Upper lobe of left lung (tissue), 6 donors: Measurements from ENCODE around the gene TMED6. TPM values are rescaled to one million over a fixed set of nuclear protein-coding genes. Genes with fewer than 3 reads are reported as not detected.

Experiments
- ATAC-seq, 2 donors: fragments of 200-7000 bp; cut with Tn5 transposase; one replicate each; pipeline ENCODE4 v1.9.1; 2022; ENCODE audit warnings: mild to moderate bottlenecking in 2 of 2, moderate library complexity in 2 of 2; ENCODE audit not compliant: low FRiP score in 2 of 2
- DNase-seq, 2 donors: peaks; one replicate each; pipeline ENCODE4 v3.0.0-alpha.2; 2019 to 2020
- H3K27ac ChIP-seq, 4 donors: fragments of 200-600 bp; sonication (generic); one replicate each; pipeline ENCODE4 v1.5.1; 2016 to 2019
- H3K27me3 ChIP-seq, 4 donors: fragments of 200-600 bp; sonication (generic); one replicate each; pipeline ENCODE4 v1.5.1; 2017 to 2019
- H3K36me3 ChIP-seq, 4 donors: fragments of 200-600 bp; sonication (generic); one replicate each; pipeline ENCODE4 v1.5.1; 2016 to 2019
- H3K4me1 ChIP-seq, 4 donors: fragments of 200-600 bp; sonication (generic); one replicate each; pipeline ENCODE4 v1.5.1; 2018 to 2019
- H3K4me3 ChIP-seq, 4 donors: fragments of 200-600 bp; sonication (generic); one replicate each; pipeline ENCODE4 v1.5.1; 2017 to 2019; ENCODE audit warnings: mild to moderate bottlenecking in 2 of 4, moderate library complexity in 1 of 4
- H3K9me3 ChIP-seq, 4 donors: fragments of 200-600 bp; sonication (generic); one replicate each; pipeline ENCODE4 v1.5.1; 2018 to 2019
- EP300 ChIP-seq, 4 donors: sonication (generic); formaldehyde crosslinking; IDR thresholded peaks; one replicate each; pipeline ENCODE4 v1.5.1; 2017; ENCODE audit warnings: antibody characterized with exemption in 4 of 4, control low read depth in 2 of 4
- POLR2A ChIP-seq, 4 donors: fragments of 450-650 bp; IDR thresholded peaks; one replicate each; pipeline ENCODE4 v1.5.1; 2016 to 2017; ENCODE audit warnings: antibody characterized with exemption in 4 of 4, mild to moderate bottlenecking in 2 of 4
- POLR2AphosphoS5 ChIP-seq, 2 donors: sonication (generic); formaldehyde crosslinking; IDR thresholded peaks; one replicate each; pipeline ENCODE4 v1.5.1; 2017; ENCODE audit warnings: antibody characterized with exemption in 2 of 2
- WGBS, 2 donors: methylation state at CpG; one replicate each; pipeline ENCODE4 v1.1.5; 2017 to 2018; 5-methylcytosine and 5-hydroxymethylcytosine counted together
- total RNA-seq, 6 donors: library from RNA; depleted of rRNA in 4 of 6; stranded (reverse); fragments of >200 nt in 4 of 6; gene quantifications; one replicate each; pipeline versions ENCODE4 v1.1.0 to v1.2.1, GENCODE V29; 2016 to 2021
- TF ChIP-seq, protein P1 (sequence below), 6 experiments: fragments of 450-650 bp in 4 of 6; fragments of 200-600 bp in 2 of 6; sonication (generic) in 2 of 6; IDR thresholded peaks; one replicate each; pipeline ENCODE4 v1.5.1; 2016 to 2019; ENCODE audit warnings: antibody characterized with exemption in 6 of 6
- donor health status: DM: no; HTN: no; CAD: no; lungs with moderate emphysema.
- donor health status: DM: no; HTN: yes; CAD: no; lungs with severe emphysema.

TMED6 gene
- total RNA-seq, 6 donors from 2014 or later: 0.43 to 2.6 (median 1.1) TPM; not detected in 2

DNA sequence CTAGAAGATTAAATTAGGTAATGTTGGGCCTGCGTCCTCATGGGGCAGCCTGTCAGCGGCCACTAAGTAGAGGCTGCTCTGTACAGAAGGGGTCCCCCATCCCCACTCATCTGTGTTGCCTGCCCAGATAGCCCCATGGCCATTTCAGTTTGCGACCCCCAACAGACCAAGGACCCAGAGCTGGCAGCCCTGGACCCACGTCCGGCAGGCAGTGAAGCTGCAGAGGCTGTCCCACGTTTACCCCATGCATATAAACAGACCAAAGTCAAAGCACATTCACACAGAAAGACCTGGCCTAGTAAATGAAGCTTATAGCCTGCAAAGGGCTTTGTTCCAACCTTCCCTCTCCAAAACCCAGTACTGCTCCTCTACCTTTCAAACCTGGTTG is 25.8 kb downstream of the TMED6 start:
- ATAC-seq: no peak
- no peak overlapping the region for H3K27ac ChIP-seq
- peaks cover 19 to 56% (median 25%) of the 10 kb centered on the region in 4 donors for H3K4me1 ChIP-seq
- WGBS, 2 donors: 89 to 90% methylated on average over 6 of the region's 6 CpGs
- H3K36me3 ChIP-seq: peaks cover 26 to 72% (median 50%) of the 10 kb centered on the region in 4 donors
- TF ChIP-seq POLR2A (IDR thresholded peaks at IDR 0.05): no peak
- TF ChIP-seq, protein P1, sequence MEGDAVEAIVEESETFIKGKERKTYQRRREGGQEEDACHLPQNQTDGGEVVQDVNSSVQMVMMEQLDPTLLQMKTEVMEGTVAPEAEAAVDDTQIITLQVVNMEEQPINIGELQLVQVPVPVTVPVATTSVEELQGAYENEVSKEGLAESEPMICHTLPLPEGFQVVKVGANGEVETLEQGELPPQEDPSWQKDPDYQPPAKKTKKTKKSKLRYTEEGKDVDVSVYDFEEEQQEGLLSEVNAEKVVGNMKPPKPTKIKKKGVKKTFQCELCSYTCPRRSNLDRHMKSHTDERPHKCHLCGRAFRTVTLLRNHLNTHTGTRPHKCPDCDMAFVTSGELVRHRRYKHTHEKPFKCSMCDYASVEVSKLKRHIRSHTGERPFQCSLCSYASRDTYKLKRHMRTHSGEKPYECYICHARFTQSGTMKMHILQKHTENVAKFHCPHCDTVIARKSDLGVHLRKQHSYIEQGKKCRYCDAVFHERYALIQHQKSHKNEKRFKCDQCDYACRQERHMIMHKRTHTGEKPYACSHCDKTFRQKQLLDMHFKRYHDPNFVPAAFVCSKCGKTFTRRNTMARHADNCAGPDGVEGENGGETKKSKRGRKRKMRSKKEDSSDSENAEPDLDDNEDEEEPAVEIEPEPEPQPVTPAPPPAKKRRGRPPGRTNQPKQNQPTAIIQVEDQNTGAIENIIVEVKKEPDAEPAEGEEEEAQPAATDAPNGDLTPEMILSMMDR (IDR thresholded peaks at IDR 0.05): no peak
- no peak for TF ChIP-seq POLR2AphosphoS5 (IDR thresholded peaks at IDR 0.05)
- no peak for TF ChIP-seq EP300 (IDR thresholded peaks at IDR 0.05)
- H3K27me3 ChIP-seq: no peaks in the 10 kb centered on the region
- no peaks in the 10 kb centered on the region for H3K9me3 ChIP-seq
- DNase-seq: no peak
- no peak overlapping the region for H3K4me3 ChIP-seq

DNA sequence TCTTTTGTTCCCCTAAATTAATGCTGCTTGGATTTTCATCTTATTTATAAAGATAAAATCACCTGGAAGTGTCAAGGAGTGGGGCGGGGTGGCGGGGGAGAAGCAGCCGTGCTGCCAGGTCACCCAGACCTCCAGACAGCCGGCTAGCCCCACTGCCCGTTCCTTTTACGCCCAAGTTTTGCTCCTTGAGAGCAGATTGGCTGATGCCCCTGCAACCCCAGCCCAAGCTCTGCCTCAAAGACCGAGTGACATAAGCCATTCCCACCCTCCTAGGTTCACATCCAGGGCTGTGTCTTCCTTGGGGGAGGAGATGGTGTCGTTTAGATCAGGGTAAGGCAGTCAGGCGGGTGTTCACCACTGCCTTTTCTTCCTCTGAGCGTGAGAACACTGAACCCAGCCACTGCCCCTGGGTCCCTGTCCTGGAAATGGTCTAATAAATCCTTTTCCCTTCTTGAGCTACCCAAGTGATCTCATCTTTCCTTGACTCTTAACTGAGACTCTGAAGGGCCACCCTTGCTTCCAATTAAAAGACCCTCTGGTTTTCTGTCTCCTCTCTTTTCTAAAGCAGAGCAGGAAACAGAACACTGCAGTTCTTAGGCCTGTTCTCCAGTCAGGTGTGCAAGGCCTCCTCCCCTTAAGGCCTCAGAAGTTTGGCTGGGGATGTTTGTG is 26.9 kb downstream of the TMED6 start:
- Histone ChIP-seq H3K9me3 (no peaks in the 10 kb centered on the region), H3K27me3 (no peaks in the 10 kb centered on the region), H3K27ac (no peak overlapping the region), H3K36me3 (peaks cover 37 to 83% (median 61%) of the 10 kb centered on the region in 4 donors), H3K4me3 (no peak overlapping the region), H3K4me1 (peaks cover 18 to 52% (median 24%) of the 10 kb centered on the region in 4 donors)
- DNase-seq: no peak
- TF ChIP-seq, protein P1 (IDR thresholded peaks at IDR 0.05): no peak
- TF ChIP-seq POLR2A (IDR thresholded peaks at IDR 0.05) (no peak), EP300 (IDR thresholded peaks at IDR 0.05) (no peak), POLR2AphosphoS5 (IDR thresholded peaks at IDR 0.05) (no peak)
- no peak for ATAC-seq
- 76 to 81% methylated on average over 10 of the region's 10 CpGs for WGBS, 2 donors

DNA sequence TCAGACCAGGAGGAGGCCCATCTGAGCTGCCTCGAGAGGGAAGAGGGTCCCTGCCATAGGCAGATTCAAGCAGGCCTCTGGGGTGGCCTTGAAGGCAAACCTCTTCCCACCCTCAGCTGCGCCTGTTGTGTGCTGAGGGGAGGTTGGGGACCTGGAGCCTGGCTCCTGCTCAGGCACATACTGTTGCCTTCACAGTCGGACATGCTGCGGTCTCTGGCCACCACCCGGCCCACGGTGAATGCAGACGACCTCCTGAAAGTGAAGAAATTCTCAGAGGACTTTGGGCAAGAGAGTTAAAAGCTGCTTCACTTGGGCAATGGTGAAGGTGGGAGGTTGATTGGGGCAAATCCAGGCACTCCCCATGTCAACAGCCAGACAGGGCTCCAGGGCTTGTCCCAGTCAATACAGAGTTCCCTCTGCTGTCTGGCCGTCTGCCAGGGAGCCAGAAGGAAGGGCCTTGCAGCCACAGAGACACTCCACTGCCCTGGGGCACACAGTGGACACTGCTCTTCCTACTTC is 27.5 kb downstream of the TMED6 start:
- no peak for TF ChIP-seq POLR2AphosphoS5 (IDR thresholded peaks at IDR 0.05)
- no peak for TF ChIP-seq EP300 (IDR thresholded peaks at IDR 0.05)
- TF ChIP-seq, protein P1 (IDR thresholded peaks at IDR 0.05): no peak
- no peak for TF ChIP-seq POLR2A (IDR thresholded peaks at IDR 0.05)
- 79 to 81% methylated on average over 8 of the region's 8 CpGs for WGBS, 2 donors
- peaks cover 43 to 90% (median 67%) of the 10 kb centered on the region in 4 donors for H3K36me3 ChIP-seq
- DNase-seq (peak in 1 of 2 donors; percentile 50), ATAC-seq (peak in 1 of 2 donors; percentile 68)
- H3K4me3 ChIP-seq: no peak overlapping the region
- no peaks in the 10 kb centered on the region for H3K9me3 ChIP-seq
- peaks cover 12 to 45% (median 18%) of the 10 kb centered on the region in 4 donors for H3K4me1 ChIP-seq
- no peak overlapping the region for H3K27ac ChIP-seq
- H3K27me3 ChIP-seq: no peaks in the 10 kb centered on the region

DNA sequence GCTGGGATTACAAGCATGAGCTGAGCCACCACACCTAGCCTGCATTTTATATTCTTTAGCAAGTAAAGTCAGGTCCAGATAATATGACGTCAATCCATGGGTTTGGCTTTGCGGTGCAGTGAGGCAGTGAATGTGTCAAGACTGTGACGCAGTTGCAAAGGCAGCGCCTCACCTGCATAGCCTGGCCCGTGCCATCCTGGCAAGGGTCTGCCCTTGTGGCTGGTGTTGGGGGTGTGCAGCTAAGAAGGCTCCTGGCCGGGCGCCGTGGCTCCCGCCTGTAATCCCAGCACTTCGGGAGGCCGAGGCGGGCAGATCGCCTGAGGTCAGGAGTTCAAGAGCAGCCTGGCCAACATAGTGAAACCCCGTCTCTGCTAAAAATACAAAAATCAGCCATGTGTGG is 28.2 kb downstream of the TMED6 start:
- H3K4me1 ChIP-seq: peaks cover 5 to 39% (median 12%) of the 10 kb centered on the region in 4 donors
- no peak overlapping the region for H3K27ac ChIP-seq
- DNase-seq (peak in 1 of 2 donors; percentile 67), ATAC-seq (no peak)
- H3K9me3 ChIP-seq: no peaks in the 10 kb centered on the region
- H3K27me3 ChIP-seq: no peaks in the 10 kb centered on the region
- H3K4me3 ChIP-seq: no peak overlapping the region
- H3K36me3 ChIP-seq: peaks cover 48 to 93% (median 74%) of the 10 kb centered on the region in 4 donors
- no peak for TF ChIP-seq POLR2A (IDR thresholded peaks at IDR 0.05)
- no peak for TF ChIP-seq POLR2AphosphoS5 (IDR thresholded peaks at IDR 0.05)
- no peak for TF ChIP-seq EP300 (IDR thresholded peaks at IDR 0.05)
- TF ChIP-seq, protein P1 (IDR thresholded peaks at IDR 0.05): no peak
- 92 to 99% methylated on average over 14 of the region's 14 CpGs for WGBS, 2 donors
